ENCODE measurements around the gene TRNP1.

DNA sequence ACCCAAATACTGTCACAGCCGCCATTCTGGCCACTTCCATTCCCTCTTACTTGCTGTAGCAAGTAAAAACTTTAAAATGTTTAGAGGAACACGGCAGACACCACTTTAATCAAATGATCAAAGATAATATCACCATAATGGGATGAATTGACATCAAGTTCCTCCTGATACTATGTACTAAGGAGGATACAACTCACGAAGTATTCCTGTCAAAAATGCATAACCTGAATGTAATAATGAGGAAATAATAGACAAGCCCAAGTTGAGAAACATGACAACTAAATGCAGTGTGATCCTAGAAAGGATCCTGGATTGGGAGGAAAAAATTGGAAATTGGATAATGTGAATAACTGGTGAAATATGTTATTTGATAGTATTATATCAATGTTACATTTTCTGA, 37.2 kb upstream of the TRNP1 start:
- TF ChIP-seq EZH2 (IDR thresholded peaks at IDR 0.05; ENCODE audit: insufficient read depth, poor library complexity, severe bottlenecking): no peak
- no peak for TF ChIP-seq EZH2phosphoT487 (IDR thresholded peaks at IDR 0.05; ENCODE audit: insufficient read depth, low read depth)

Data from GM23248 (cell line).